IMR-90 (cell line): Measurements from ENCODE around the gene GLI1. TPM values are rescaled to one million over a fixed set of nuclear protein-coding genes. Genes with fewer than 3 reads are reported as not detected.

ENCODE experiments used
- ATAC-seq: fragments of 200-7000 bp; cut with Tn5 transposase; 2 replicates; pipeline ENCODE4 v1.9.1; 2020; ENCODE audit warnings: low read depth, mild to moderate bottlenecking, moderate library complexity
- BruUV-seq: library from RNA; stranded (reverse); fragments of 400-500 nt; replicated peaks from 2 replicates; lab custom pipeline; 2021; lab: Mats Ljungman, UMichigan
- CTCF ChIA-PET: fragments of 300-600 bp; formaldehyde crosslinking; extraction: SDS; loops from one replicate; lab custom pipeline; 2021; ENCODE audit warnings: antibody characterized with exemption; lab: Yijun Ruan, JAX
- POLR2A ChIA-PET: fragments of 300-600 bp; sonication (Branson Sonifier 250); formaldehyde crosslinking; loops from one replicate; lab custom pipeline; 2022; ENCODE audit warnings: antibody characterized with exemption; ENCODE audit not compliant: unreplicated experiment; lab: Charles Lee
- DNase-seq: peaks from one replicate; pipeline ENCODE4 v3.0.0; 2013
- H2AFZ ChIP-seq: replicated peaks from 2 replicates; pipeline ENCODE3; 2013; ENCODE audit warnings: low read length, mild to moderate bottlenecking; ENCODE audit not compliant: poor library complexity
- H2AK5ac ChIP-seq: 2 replicates; pipeline ENCODE4 v1.6.1; 2013; ENCODE audit warnings: low read depth, low read length, inconsistent platforms
- H2AK9ac ChIP-seq: replicated peaks from 2 replicates; pipeline ENCODE3; 2013; ENCODE audit warnings: mild to moderate bottlenecking, low read depth, low read length, moderate library complexity; ENCODE audit not compliant: poor library complexity
- H2BK120ac ChIP-seq: 2 replicates; pipeline ENCODE4 v1.6.1; 2013; ENCODE audit warnings: low read depth, low read length, inconsistent platforms
- H2BK15ac ChIP-seq: 3 replicates; pipeline ENCODE4 v1.6.1; 2013; ENCODE audit warnings: low read depth, low read length, inconsistent platforms
- H2BK20ac ChIP-seq: 2 replicates; pipeline ENCODE4 v1.6.1; 2013; ENCODE audit warnings: low read depth, mild to moderate bottlenecking, inconsistent platforms, low read length, moderate library complexity
- H2BK5ac ChIP-seq: 2 replicates; pipeline ENCODE4 v1.6.1; 2013; ENCODE audit warnings: mild to moderate bottlenecking, low read depth, low read length, inconsistent platforms; ENCODE audit not compliant: poor library complexity, severe bottlenecking
- H3K14ac ChIP-seq: replicated peaks from 2 replicates; pipeline ENCODE4 v1.6.1; 2013; ENCODE audit warnings: low read depth, low read length, inconsistent platforms
- H3K18ac ChIP-seq: 2 replicates; pipeline ENCODE4 v1.6.1; 2013; ENCODE audit warnings: low read depth, low read length, control low read depth
- H3K23ac ChIP-seq: 2 replicates; pipeline ENCODE4 v1.6.1; 2013; ENCODE audit warnings: low read depth, low read length, inconsistent platforms
- H3K27ac ChIP-seq: 2 replicates; pipeline ENCODE4 v1.5.1; 2013; ENCODE audit warnings: mild to moderate bottlenecking, control low read depth, low read length; ENCODE audit not compliant: insufficient read depth
- H3K27me3 ChIP-seq: 2 replicates; pipeline ENCODE4 v1.6.1; 2013; ENCODE audit warnings: low read length; ENCODE audit not compliant: control insufficient read depth, insufficient read depth
- H3K36me3 ChIP-seq: 2 replicates; pipeline ENCODE4 v1.6.1; 2013; ENCODE audit warnings: low read length, mixed read lengths; ENCODE audit not compliant: control insufficient read depth, insufficient read depth
- H3K4ac ChIP-seq: 2 replicates; pipeline ENCODE4 v1.6.1; 2013; ENCODE audit warnings: low read depth, low read length, inconsistent platforms
- H3K4me1 ChIP-seq: 2 replicates; pipeline ENCODE4 v1.6.1; 2013; ENCODE audit warnings: low read length, mixed read lengths; ENCODE audit not compliant: control insufficient read depth, insufficient read depth
- H3K4me2 ChIP-seq: 2 replicates; pipeline ENCODE4 v1.6.1; 2013; ENCODE audit warnings: low read depth, mild to moderate bottlenecking, control low read depth, low read length, moderate library complexity
- H3K4me3 ChIP-seq: 2 replicates; pipeline ENCODE4 v1.5.1; 2013; ENCODE audit warnings: low read depth, mild to moderate bottlenecking, control low read depth, low read length, moderate library complexity; ENCODE audit not compliant: insufficient read depth
- H3K56ac ChIP-seq: 2 replicates; pipeline ENCODE4 v1.6.1; 2013; ENCODE audit warnings: low read length, inconsistent platforms; ENCODE audit not compliant: insufficient read depth; ENCODE audit errors: extremely low read depth
- H3K79me1 ChIP-seq, 2 experiments: 2 replicates each; pipeline ENCODE4 v1.6.1; 2013; ENCODE audit warnings: low read length in 2 of 2, inconsistent platforms in 1 of 2, low read depth in 1 of 2
- H3K9ac ChIP-seq: 2 replicates; pipeline ENCODE4 v1.6.1; 2013; ENCODE audit warnings: low read depth, low read length, control low read depth
- H3K9me1 ChIP-seq: 2 replicates; pipeline ENCODE4 v1.6.1; 2013; ENCODE audit warnings: low read length, inconsistent platforms; ENCODE audit not compliant: insufficient read depth
- H3K9me3 ChIP-seq: 2 replicates; pipeline ENCODE4 v1.6.1; 2013; ENCODE audit warnings: low read length; ENCODE audit not compliant: control insufficient read depth, insufficient read depth
- H4K20me1 ChIP-seq: 2 replicates; pipeline ENCODE4 v1.6.1; 2013; ENCODE audit warnings: low read length, inconsistent platforms; ENCODE audit not compliant: insufficient read depth
- H4K5ac ChIP-seq: 2 replicates; pipeline ENCODE4 v1.6.1; 2013; ENCODE audit warnings: mild to moderate bottlenecking, low read depth, low read length, control low read depth
- H4K8ac ChIP-seq, 2 experiments: 2 replicates each; pipeline ENCODE4 v1.6.1; 2013; ENCODE audit warnings: low read depth in 2 of 2, low read length in 2 of 2, control low read depth in 1 of 2, inconsistent platforms in 1 of 2
- H4K91ac ChIP-seq: 2 replicates; pipeline ENCODE4 v1.6.1; 2013; ENCODE audit warnings: low read depth, low read length, inconsistent platforms; ENCODE audit not compliant: insufficient read depth
- CEBPB ChIP-seq: IDR thresholded peaks from 2 replicates; pipeline ENCODE4 v1.6.1; 2012; ENCODE audit warnings: low read depth, low read length, improper control_type of control experiment
- CHD1 ChIP-seq: IDR thresholded peaks from 2 replicates; pipeline ENCODE4 v1.6.1; 2012; ENCODE audit warnings: low read depth, low read length, improper control_type of control experiment
- FOS ChIP-seq: fragments of 150-350 bp; IDR thresholded peaks from 2 replicates; pipeline ENCODE4 v1.6.1; 2016; ENCODE audit warnings: low read depth, low read length
- MAFK ChIP-seq: IDR thresholded peaks from 2 replicates; pipeline ENCODE4 v1.6.1; 2012; ENCODE audit warnings: low read depth, low read length, improper control_type of control experiment
- MAZ ChIP-seq: IDR thresholded peaks from 2 replicates; pipeline ENCODE4 v1.6.1; 2012; ENCODE audit warnings: low read depth, mild to moderate bottlenecking, low read length, improper control_type of control experiment, moderate library complexity, borderline replicate concordance
- POLR2A ChIP-seq: IDR thresholded peaks from 2 replicates; pipeline ENCODE4 v1.6.1; 2012; ENCODE audit warnings: mild to moderate bottlenecking, low read depth, low read length
- RAD21 ChIP-seq: IDR thresholded peaks from 2 replicates; pipeline ENCODE4 v1.6.1; 2012; ENCODE audit warnings: low read length, improper control_type of control experiment
- RFX5 ChIP-seq: IDR thresholded peaks from 2 replicates; pipeline ENCODE4 v1.8.0; 2012; ENCODE audit warnings: low read depth, mild to moderate bottlenecking, low read length, moderate library complexity
- SMC3 ChIP-seq: fragments of 150-350 bp; IDR thresholded peaks from 2 replicates; pipeline ENCODE4 v1.6.1; 2016; ENCODE audit warnings: low read depth, mild to moderate bottlenecking, antibody characterized with exemption, low read length, moderate library complexity
- WGBS, 2 experiments: methylation state at CpG; one replicate each; pipeline versions ENCODE4 v1.1.5 to v1.1.7; 2013; ENCODE audit warnings: missing lambda C conversion rate in 2 of 2; ENCODE audit not compliant: insufficient read length in 1 of 2; ENCODE audit errors: extremely low coverage in 2 of 2; 5-methylcytosine and 5-hydroxymethylcytosine counted together
- dilution Hi-C: fragments of 300-500 bp; cut with HindIII; formaldehyde crosslinking; loops from one replicate; pipeline ENCODE4 v1.14.3; 2018; ENCODE audit warnings: low sequenced_read_pairs; ENCODE audit not compliant: unreplicated experiment
- in situ Hi-C: fragments of 300-500 bp; cut with MboI; formaldehyde crosslinking; loops from 3 replicates; pipeline ENCODE4 v1.14.3; 2019; ENCODE audit warnings: low sequenced_read_pairs, inconsistent platforms, mixed read lengths
- intact Hi-C: fragments of 100-400 bp; cut with micrococcal nuclease; formaldehyde crosslinking; loops from 2 replicates; pipeline ENCODE4 v1.10.0; 2022
- polyA plus RNA-seq, 3 experiments: library from polyadenylated mRNA; depleted of rRNA; stranded (reverse); fragments of >200 nt; gene quantifications; 2 replicates each; pipeline ENCODE4 v1.2.3, GENCODE V29; 2012; ENCODE audit warnings: low replicate concordance in 1 of 3
- total RNA-seq: library from RNA; depleted of rRNA; stranded (reverse); fragments of >200 nt; gene quantifications from 2 replicates; pipeline ENCODE4 v1.2.3, GENCODE V29; 2012
- TF ChIP-seq, protein P1 (sequence below): fragments of 150-350 bp; IDR thresholded peaks from 2 replicates; pipeline ENCODE4 v1.6.1; 2017; ENCODE audit warnings: mild to moderate bottlenecking, antibody characterized with exemption, low read length, low read depth
- TF ChIP-seq, protein P2 (sequence below): fragments of 150-350 bp; IDR thresholded peaks from 2 replicates; pipeline ENCODE4 v1.6.1; 2016; ENCODE audit warnings: low read depth, mild to moderate bottlenecking, low read length, moderate library complexity, borderline replicate concordance

The GLI1 gene
- total and polyA plus RNA-seq, 2 of the 4 experiments (the other 2 are of a cell fraction), result 1.3 to 3.8 TPM

DNA sequence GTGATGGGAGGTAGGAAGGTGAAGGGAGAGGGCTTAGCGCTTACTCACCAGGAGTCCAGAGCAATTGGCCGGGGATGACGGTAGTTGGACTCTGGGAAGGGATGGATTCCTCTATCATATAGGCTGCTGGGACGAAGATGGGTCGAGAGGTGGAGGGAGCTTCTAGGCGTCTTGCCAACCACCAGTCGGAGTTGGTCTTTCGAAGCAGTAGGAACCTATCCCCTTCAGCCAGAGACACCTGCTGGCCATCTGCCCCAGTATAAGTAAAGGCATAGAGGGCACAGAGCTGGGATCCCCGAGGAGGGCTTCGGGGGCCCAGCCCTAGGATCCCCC lies 19.4 kb downstream of the GLI1 start:
- ChIA-PET CTCF (no interaction called here), POLR2A (no interaction called here)
- Histone ChIP-seq H2AK5ac (no peak overlapping the region), H3K4me1 (peaks cover 5% of the 10 kb centered on the region), H3K79me1 (no peaks in the 10 kb centered on the region), H4K8ac (no peak overlapping the region), H3K9me1 (no peaks in the 10 kb centered on the region; the same call in 1 of the 2 replicates), H4K20me1 (no peaks in the 10 kb centered on the region), H3K4me2 (no peak overlapping the region), H2BK15ac (no peak overlapping the region), H3K9me3 (no peaks in the 10 kb centered on the region), H3K27me3 (peaks cover 44% of the 10 kb centered on the region), H3K9ac (no peak overlapping the region), H3K4ac (no peak overlapping the region), H3K36me3 (no peaks in the 10 kb centered on the region), H3K23ac (no peak overlapping the region), H2AK9ac (no peak overlapping the region), H3K56ac (no peak overlapping the region), H2BK120ac (no peak overlapping the region), H2BK20ac (no peak overlapping the region), H3K18ac (no peak overlapping the region), H3K4me3 (no peak overlapping the region), H2AFZ (no peak overlapping the region), H2BK5ac (no peak overlapping the region), H3K14ac (no peak overlapping the region), H4K5ac (no peak overlapping the region), H3K27ac (no peak overlapping the region), H4K91ac (no peak overlapping the region)
- no peak for ATAC-seq
- no TSS peak for BruUV-seq
- WGBS, 2 experiments, result 75% methylated on average over 2 of the region's 10 CpGs; no CpG with 5 or more reads in 1 of the 2 experiments
- dilution Hi-C loops, result no loop called here
- no peak for DNase-seq
- TF ChIP-seq MAZ (no peak), RAD21 (no peak), POLR2A (no peak), MAFK (no peak), SMC3 (no peak), CHD1 (no peak), FOS (no peak), CEBPB (no peak), RFX5 (no peak)
- TF ChIP-seq, protein P1, sequence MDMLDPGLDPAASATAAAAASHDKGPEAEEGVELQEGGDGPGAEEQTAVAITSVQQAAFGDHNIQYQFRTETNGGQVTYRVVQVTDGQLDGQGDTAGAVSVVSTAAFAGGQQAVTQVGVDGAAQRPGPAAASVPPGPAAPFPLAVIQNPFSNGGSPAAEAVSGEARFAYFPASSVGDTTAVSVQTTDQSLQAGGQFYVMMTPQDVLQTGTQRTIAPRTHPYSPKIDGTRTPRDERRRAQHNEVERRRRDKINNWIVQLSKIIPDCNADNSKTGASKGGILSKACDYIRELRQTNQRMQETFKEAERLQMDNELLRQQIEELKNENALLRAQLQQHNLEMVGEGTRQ, result no peak
- TF ChIP-seq, protein P2, sequence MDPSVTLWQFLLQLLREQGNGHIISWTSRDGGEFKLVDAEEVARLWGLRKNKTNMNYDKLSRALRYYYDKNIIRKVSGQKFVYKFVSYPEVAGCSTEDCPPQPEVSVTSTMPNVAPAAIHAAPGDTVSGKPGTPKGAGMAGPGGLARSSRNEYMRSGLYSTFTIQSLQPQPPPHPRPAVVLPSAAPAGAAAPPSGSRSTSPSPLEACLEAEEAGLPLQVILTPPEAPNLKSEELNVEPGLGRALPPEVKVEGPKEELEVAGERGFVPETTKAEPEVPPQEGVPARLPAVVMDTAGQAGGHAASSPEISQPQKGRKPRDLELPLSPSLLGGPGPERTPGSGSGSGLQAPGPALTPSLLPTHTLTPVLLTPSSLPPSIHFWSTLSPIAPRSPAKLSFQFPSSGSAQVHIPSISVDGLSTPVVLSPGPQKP, result no peak
- in situ Hi-C loops, result no loop called here
- intact Hi-C loops, result no loop called here
